Lung (tissue), 12 donors: ENCODE data around the gene CA10. TPM values are rescaled to one million over a fixed set of nuclear protein-coding genes. Genes with fewer than 3 reads are reported as not detected.

ENCODE experiments used
- ATAC-seq: fragments of 200-7000 bp; cut with Tn5 transposase; one replicate; pipeline ENCODE4 v1.9.1; 2020; ENCODE audit warnings: moderate number of reproducible peaks; ENCODE audit not compliant: insufficient read depth, low FRiP score
- DNase-seq, 3 donors: peaks; one replicate each; pipeline ENCODE4 v3.0.0-alpha.2; 2013 to 2017
- H3K27ac ChIP-seq, 2 donors: one replicate each; pipeline ENCODE4 v1.5.1; 2013; ENCODE audit warnings: mild to moderate bottlenecking in 2 of 2, moderate library complexity in 2 of 2, control low read depth in 1 of 2, inconsistent platforms in 1 of 2, low read depth in 1 of 2, low read length in 1 of 2
- H3K27me3 ChIP-seq, 3 donors: one replicate each; pipeline ENCODE4 v1.5.1; 2013; ENCODE audit warnings: low read length in 2 of 3; ENCODE audit not compliant: control insufficient read depth in 3 of 3, insufficient read depth in 3 of 3
- H3K36me3 ChIP-seq, 4 donors: one replicate each; pipeline ENCODE4 v1.5.1; 2013; ENCODE audit warnings: low read length in 4 of 4, mild to moderate bottlenecking in 1 of 4, moderate library complexity in 1 of 4; ENCODE audit not compliant: control insufficient read depth in 4 of 4, insufficient read depth in 4 of 4
- H3K4me1 ChIP-seq, 5 donors: one replicate each; pipeline ENCODE4 v1.5.1; 2013; ENCODE audit warnings: low read length in 5 of 5, mild to moderate bottlenecking in 2 of 5, moderate library complexity in 1 of 5; ENCODE audit not compliant: control insufficient read depth in 5 of 5, insufficient read depth in 5 of 5
- H3K4me3 ChIP-seq: one replicate; pipeline ENCODE4 v1.5.1; 2013; ENCODE audit warnings: mild to moderate bottlenecking, control low read depth, moderate library complexity
- H3K9ac ChIP-seq, 2 donors: one replicate each; pipeline ENCODE4 v1.5.1; 2013; ENCODE audit warnings: low read length in 2 of 2, control low read depth in 1 of 2; ENCODE audit not compliant: insufficient read depth in 1 of 2
- H3K9me3 ChIP-seq, 4 donors: one replicate each; pipeline ENCODE4 v1.5.1; 2013; ENCODE audit warnings: low read length in 3 of 4, mild to moderate bottlenecking in 1 of 4, moderate library complexity in 1 of 4; ENCODE audit not compliant: control insufficient read depth in 4 of 4, insufficient read depth in 3 of 4
- CTCF ChIP-seq: IDR thresholded peaks from 2 replicates; pipeline ENCODE4 v1.5.1; 2012; ENCODE audit warnings: mild to moderate bottlenecking; ENCODE audit errors: control extremely low read depth, extremely low read depth
- WGBS, 2 donors: extraction: QIAGEN DNeasy Blood & Tissue Kit; methylation state at CpG; one replicate each; pipeline ENCODE4 v1.1.7; 2013; 5-methylcytosine and 5-hydroxymethylcytosine counted together
- polyA plus RNA-seq, 2 donors: library from polyadenylated mRNA; stranded (reverse); fragments of 200-250 nt; gene quantifications; one replicate each; pipeline ENCODE4 v1.2.1, GENCODE V29; 2013
- total RNA-seq, 2 donors: library from RNA; depleted of rRNA in 1 of 2; stranded (reverse); fragments of >200 nt in 1 of 2; gene quantifications; one replicate each; pipeline ENCODE4 v1.2.1, GENCODE V29; 2014 to 2021
- donor health status: control.
- donor health status: control.
- donor health status: Bipolar disorder and iron deficiency.
- donor health status: healthy.
- donor health status: DM: yes; HTN: yes; CAD: no.

Gene CA10
- total and polyA plus RNA-seq, 4 donors: 0.04 to 0.17 TPM; not detected in 2

GRCh38 chr17:52145476-52145875, 13.0 kb downstream of the CA10 start:
- Histone ChIP-seq H3K4me1 (no peaks in the 10 kb centered on the region), H3K9me3 (no peaks in the 10 kb centered on the region), H3K36me3 (no peaks in the 10 kb centered on the region), H3K4me3 (no peak overlapping the region), H3K9ac (no peak overlapping the region), H3K27ac (no peak overlapping the region), H3K27me3 (no peaks in the 10 kb centered on the region)
- TF ChIP-seq CTCF: no peak
- ATAC-seq (no peak), DNase-seq (no peak)

GRCh38 chr17:52143542-52143941, 15.0 kb downstream of the CA10 start:
- Histone ChIP-seq H3K27ac (no peak overlapping the region), H3K4me1 (no peaks in the 10 kb centered on the region), H3K4me3 (no peak overlapping the region), H3K27me3 (no peaks in the 10 kb centered on the region), H3K9me3 (no peaks in the 10 kb centered on the region), H3K36me3 (no peaks in the 10 kb centered on the region), H3K9ac (no peak overlapping the region)
- WGBS, 2 donors: 8 to 9% methylated on average over 1 of the region's 1 CpG
- no peak for TF ChIP-seq CTCF
- no peak for ATAC-seq
- no peak for DNase-seq

- DNase-seq: no peak
- 81 to 84% methylated on average over 3 of the region's 3 CpGs for WGBS, 2 donors
- ATAC-seq: no peak
Observed at GRCh38 chr17:52140601-52141000, 17.9 kb downstream of the CA10 start.

More at GRCh38 chr17:52140601-52141000, 17.9 kb downstream of the CA10 start:
- no peak for TF ChIP-seq CTCF
- Histone ChIP-seq H3K27me3 (no peaks in the 10 kb centered on the region), H3K27ac (no peak overlapping the region), H3K36me3 (no peaks in the 10 kb centered on the region), H3K4me3 (no peak overlapping the region), H3K9me3 (peaks cover 0 to 3% (median 0%) of the 10 kb centered on the region in 4 donors), H3K9ac (no peak overlapping the region), H3K4me1 (peaks cover 0 to 3% (median 0%) of the 10 kb centered on the region in 5 donors)
